GF-D8 (cell line): ENCODE results near the gene PARK7.

Source experiments
- DNase-seq: peaks from one replicate; lab custom pipeline; 2025; lab: John Stamatoyannopoulos, UW

Gene PARK7

DNA sequence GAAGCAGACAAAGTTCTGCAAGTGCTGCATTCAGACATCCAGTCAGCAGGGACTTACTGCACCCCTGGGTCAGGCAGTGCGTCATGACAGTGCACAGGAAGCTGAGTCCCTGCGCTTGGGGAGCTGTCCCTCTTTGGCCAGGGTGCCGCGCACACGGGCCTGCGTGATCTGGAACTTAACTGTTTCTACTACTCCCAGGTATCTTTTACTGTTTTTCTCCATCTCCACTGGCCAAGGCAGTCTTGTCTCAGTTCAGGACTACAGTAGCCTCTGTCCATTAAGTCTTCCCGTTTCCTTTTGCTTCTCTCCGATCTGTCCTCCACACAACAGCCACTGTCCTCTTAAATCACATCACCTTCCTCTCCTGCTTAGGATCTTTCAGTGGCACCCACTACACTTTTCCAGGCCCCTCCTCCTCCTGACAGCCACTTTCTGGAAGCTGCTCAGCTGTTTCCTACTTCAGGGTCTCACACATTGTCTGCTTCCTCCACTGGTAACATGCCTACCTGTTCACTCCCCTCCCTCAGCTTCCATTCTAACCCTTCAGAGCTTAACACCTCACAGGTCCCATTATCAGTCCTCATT lies 48.7 kb downstream of the PARK7 start:
- DNase-seq: no peak

DNA sequence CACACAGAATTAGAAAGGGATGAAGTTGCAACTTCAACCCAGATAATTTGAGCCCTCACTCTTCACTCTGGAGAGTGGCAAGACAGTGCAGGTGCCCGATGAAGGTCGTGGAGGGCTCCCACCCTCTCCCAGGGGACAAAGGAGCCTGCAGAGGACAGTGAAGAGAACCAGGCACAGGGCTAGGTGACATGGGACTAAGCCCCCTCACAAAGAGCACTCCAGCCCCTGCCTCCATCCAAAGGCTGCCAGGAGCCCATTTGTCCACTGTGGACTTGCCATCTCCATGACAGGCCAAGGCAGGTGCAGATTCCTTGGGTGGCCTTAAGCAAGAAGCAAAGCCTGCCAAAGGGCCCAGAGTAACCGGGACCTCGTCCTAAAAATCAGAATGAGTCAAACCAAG lies 49.5 kb downstream of the PARK7 start:
- no peak for DNase-seq

DNA sequence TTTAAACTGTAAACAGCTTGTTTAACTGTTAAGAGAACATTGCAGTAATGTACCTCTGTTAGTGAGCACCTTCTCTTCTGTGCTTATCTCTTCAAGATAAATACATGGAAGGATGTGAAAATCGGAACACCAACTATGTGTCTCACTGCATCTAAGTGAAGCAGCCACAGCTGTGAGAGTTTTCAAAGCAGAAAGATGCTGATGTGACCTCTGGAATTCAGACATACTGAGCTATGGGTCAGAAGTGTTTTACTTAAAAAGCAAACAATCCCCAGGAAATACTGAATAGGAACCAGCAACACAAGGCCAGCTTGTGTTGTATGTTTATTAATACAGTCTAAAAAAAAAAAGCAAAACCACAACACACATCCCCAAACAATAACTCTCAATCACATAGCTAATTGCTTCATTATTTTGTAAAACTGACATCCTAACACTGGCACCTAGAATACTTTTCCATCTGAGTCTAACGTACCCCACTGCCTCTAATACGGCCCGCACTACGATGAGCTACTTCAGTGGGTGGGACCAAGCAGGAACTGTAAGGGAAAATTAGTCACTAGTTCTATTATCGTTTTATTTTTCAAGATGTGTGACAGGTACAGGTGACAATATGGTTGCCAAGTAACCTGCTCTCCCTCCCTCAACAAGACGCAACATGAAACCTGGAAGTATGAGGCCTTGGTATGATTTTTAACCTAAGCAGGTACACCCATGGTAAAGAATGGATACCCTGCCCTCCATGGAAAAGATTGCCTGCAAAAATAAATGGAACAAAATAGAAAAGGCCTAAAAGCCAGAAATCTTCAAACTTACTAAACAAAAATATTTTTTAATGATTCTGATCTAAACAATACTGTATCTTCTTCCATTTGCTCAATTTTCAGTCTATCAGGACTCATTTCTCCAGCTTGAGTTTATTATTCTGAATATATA lies 50.7 kb downstream of the PARK7 start:
- DNase-seq: no peak

DNA sequence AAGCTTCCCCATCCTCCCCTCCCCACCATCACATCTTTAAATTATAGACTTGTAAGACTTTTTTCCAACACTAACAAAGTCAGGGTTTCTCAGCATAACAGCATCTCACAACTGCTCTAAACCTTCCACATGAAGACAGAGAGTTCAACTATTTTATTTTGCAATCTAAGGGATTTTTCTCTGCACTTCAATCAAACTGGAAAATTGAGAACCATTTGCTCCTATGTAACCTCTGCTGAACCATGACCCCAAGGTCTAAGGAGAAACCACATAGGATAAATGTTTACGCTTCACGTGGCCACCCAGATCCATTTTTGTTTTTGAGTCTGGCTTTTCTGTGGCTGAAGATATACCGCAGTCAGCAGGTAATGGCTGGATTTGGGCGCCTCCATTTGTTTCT lies 51.4 kb downstream of the PARK7 start:
- no peak for DNase-seq

DNA sequence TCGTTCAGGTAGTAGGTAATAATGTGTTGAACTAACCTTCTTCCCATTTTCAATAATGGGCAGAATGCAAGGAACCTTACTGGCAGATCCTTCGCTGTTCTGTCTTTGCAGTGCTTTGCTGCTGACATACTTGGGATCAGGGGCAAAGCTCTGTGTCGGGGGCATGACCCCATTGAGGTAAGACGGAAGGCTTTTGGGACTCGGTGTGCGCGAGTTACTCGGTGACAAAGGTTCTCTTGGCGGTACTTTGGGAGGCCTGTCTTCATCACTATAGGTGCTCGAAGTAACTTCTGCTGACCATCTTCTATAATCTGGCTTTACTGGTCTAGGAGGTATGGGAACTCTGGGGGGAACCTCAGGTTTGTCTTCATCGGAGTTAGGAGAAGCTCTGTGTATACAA lies 51.9 kb downstream of the PARK7 start:
- DNase-seq: no peak

DNA sequence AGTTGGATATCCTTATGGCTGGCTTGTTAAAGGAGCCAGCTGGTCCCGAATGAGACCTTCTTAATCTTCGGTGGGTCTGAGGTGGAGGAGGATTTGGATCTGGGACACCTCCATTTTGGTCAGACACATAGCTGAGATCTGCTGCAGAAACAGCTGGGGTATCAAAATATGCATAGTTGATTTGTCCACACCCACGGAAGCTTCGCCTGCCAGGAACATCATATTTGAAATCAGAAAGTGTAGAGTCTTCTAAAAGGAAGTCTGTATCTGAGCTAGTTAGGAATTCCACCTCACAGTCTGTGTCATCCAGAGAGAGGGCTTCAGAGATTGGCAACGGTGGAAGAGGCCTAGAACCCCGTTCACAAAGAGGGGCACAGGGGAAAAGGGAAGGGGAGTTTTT lies 52.3 kb downstream of the PARK7 start:
- DNase-seq: no peak

DNA sequence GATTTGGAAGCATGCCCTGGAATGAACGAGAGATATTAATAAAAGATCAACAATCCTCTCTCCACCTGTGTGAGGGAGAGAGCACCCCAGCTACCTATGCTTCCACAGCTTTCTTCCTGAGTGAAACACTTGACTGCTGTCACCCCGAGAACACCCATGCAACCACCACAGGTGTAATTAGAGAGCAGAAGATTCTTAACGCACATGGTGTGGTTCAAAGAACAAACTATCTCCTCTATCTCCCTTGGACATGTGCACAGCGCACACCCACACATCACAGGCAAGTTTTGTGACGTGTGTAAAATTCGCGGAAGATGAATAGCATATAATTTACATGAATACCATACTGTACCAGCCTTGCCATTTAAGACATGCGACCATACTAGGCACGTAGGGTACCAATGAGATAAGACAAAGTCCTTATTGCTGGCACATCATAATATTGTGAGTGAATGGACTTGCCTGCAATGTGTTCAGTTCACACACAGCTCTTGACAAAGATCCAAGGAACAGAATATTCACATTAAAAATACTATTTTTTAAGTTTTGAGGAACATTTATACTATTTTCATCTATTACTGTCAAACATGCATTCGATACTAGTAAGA lies 53.0 kb downstream of the PARK7 start:
- no peak for DNase-seq

DNA sequence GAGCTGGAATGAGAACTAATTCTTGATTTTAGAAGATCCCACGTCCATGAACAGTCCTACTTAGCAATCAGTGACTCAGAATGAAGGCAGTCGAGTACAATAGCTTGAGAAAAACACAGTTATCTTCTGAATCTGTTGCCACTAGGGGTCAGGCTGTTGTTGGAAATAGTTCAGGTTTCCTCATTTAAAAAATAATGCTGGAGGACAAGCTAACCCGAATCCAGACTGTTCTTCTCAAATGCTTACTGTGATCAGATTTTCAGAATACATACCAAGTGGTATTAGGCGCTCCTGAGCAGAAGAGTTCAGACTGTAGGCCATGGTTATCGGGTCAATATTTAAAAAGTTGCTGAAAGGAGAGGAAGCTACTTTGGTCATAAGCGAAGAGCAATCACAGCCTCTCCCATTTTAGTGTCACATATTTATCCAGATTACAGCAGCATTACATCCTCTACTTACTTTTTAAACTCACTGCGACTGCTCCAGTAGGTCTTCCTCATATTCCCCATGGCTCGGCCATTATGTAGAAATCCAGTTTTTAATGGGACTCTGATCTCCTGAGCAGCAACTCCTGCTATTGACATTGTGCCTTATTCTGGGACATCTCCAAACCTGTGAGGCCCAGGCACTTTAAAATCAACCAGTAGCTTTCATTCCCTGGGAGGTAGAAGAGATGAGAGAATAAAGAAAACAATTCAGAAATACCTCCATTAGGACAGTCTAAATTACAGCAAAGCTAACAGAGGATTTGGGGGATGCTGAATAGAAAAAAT lies 53.7 kb downstream of the PARK7 start:
- peak; percentile 16 for DNase-seq

DNA sequence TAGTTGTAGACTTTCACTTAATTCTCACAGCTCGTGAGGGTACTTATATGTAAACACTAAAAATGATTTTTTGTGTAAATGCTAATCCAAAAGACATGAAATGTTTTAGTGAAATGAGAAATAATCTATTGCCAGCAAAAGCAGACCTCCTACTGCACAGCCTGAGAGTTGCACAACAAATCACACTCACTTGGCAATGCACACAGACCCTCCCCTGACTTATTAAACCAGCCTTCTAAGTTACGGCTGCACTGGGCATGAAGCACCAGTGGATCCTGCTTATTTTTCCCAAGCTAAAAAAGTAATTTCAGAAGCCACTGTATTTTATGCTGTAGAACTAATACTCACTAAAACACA lies 54.3 kb downstream of the PARK7 start:
- DNase-seq: no peak

DNA sequence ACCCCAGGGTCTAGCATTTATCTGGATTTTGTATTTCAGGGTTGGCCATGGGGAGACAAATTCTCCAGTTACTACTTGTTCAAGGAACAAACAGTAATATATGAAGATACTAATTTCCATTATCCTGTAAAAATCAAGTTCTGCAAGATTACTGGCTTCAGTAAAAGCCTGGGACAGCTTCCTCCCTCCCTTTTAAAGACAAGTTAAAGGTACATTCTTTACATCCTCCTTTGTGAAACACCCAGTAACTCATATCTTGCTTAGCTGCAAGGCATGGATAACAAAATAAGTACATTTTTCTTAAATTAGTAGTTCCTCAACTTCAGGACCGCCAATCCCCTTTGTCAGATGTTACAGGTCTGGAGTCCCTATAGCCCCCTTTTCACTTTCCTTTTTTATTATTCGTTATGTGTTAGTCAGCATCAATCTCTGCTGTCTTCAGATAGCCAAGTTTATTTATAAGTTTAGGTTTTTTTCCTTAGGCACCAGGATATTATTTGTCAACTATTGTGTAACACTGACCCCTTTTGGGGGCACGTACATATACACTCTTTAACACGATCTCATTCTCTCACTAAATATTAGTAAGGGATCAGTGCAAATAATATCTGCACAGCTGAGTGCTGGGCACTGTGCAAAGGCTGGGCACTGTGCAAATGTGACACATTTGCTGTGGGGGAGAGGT lies 54.8 kb downstream of the PARK7 start:
- no peak for DNase-seq

DNA sequence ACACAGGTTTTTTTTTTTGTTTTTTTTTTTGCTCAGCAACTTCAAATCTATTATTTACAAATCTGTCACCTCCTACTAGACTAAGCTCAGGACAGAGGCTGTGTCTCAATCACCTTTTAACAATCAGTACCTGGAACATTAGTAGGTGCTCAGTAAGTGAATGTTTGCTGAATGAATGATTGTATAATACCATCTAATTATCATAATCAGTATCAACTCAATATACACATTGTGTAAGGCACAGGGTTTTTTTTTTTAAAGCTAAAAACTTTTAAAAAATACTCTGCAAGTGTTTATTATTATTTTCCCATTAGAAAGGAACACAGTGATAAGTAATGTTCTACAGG lies 55.4 kb downstream of the PARK7 start:
- DNase-seq: no peak

DNA sequence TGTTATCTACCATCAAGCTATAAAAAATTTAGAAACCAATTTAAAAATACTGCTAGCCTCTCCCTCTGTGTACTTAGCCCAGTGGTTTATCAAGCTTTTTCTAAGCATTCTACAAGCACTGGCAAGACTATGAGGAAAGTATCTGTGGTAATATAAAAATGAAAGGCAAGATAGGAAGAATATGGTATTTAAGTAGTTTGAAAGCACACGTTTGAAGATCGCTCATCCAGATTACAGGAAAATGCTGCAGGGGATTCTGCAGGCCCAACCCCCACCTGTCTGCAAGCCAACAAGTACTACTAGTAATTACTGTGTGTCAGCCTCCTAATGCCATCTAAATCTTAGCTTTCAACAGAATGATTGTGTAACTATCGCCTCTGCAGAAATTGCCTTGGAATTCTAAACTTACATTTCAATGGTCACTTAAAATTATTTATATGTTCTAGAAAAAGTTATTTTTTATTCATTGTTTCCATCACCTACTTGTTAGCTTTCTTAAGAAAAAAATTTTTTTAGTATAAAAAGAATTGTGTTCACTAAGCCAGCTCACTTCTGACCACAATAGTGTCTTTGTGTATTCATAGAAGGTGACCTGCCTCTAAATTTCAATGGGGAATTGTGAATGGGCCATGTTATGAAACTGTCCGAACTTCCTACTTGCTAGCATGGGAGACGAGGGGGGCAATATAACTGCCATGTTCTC lies 56.1 kb downstream of the PARK7 start:
- no peak for DNase-seq

DNA sequence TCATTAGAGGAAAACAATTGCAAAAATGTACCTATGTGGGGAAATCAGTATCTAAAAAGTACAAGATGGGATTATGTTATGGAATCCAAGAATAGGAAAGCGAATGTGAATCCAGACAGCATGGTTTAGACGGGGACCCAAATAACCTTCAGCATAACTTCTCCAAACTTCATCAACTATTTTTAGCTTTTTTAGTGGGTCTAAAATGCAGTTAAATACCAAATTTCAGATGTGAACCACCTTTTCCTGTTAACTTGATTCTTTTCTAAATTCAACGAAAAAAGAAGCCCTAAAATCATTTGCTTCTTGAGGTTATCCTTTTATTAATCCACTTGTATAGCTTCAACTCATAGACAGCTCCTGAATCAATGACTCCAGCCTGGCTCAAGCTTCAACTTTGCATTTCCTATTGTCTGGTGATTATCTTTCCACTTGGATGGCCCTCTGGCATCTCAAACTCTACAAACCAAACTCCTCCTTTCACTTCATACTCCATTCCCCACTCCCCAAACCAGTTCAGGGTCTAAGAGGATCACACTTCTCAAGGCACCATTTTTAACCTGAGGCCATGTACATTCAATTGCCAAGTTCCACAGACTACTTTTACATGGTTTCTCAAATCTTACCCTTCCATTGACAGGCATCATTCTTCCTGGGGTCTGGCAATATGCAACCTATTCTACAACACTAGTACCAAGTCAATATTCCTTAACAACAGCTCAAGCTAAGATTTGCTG lies 57.1 kb downstream of the PARK7 start:
- DNase-seq: no peak

DNA sequence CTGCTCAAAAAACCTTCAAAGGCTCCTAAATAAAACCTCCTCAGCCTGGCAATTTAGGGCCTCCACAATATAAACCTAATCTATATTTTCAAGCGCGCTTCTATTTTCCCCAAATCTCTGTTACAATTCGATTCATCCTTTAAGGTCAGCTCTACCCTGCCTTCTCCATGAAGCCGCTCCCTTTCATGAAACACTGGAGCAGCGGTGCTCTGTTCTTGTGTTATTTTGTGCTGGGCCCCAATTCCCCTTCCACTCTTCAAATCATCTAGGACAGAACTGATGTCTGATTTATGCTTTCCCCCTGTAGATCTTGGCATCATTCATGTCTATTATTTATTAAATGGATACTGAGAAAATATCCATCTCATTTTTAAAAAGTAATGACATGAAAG lies 57.7 kb downstream of the PARK7 start:
- no peak for DNase-seq

DNA sequence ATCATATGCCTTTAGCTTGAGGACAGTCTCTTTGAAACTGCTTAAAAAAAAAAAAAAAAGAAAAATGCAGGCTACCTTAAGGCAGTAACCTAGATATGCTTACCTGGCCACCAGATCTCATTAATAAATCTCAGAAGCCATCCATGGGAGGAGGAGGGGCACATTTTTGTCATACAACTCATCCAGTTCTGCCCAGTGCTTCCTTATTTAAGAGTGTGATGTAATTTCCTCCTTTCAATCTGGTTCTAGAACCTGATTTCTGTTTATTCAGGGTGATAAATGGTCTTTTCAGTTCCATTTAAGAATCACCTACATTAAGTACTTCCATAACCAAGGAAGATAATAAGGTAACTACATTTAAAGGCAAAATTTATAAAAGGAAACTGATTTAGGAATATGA lies 58.5 kb downstream of the PARK7 start:
- DNase-seq: no peak

DNA sequence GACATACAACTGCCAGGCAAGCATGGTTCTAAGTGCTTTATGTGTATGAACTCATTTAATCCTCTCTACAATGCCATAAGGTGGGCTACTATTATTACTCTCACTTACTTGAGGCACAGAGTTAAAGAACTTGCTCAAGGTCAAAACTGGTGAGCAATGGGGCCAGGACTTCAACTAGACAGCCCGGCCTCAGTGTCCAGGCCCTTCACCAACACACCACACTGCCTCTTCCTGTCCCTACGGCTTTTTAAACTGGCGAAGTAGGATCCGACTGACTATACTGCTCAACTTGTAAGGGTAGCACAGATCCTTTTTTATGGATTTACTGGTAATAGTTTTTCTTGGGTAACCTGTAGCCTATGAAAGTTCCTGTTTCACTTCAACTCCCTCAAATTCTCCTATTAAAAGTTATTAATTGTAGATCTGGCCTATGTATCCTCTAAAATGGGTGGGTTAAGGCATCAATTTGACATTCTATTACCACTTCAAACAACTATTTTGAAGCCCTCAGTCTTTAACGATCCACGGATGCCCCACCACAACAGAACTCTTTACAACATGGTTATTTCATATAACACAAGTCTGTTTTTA lies 60.3 kb downstream of the PARK7 start:
- DNase-seq: no peak

DNA sequence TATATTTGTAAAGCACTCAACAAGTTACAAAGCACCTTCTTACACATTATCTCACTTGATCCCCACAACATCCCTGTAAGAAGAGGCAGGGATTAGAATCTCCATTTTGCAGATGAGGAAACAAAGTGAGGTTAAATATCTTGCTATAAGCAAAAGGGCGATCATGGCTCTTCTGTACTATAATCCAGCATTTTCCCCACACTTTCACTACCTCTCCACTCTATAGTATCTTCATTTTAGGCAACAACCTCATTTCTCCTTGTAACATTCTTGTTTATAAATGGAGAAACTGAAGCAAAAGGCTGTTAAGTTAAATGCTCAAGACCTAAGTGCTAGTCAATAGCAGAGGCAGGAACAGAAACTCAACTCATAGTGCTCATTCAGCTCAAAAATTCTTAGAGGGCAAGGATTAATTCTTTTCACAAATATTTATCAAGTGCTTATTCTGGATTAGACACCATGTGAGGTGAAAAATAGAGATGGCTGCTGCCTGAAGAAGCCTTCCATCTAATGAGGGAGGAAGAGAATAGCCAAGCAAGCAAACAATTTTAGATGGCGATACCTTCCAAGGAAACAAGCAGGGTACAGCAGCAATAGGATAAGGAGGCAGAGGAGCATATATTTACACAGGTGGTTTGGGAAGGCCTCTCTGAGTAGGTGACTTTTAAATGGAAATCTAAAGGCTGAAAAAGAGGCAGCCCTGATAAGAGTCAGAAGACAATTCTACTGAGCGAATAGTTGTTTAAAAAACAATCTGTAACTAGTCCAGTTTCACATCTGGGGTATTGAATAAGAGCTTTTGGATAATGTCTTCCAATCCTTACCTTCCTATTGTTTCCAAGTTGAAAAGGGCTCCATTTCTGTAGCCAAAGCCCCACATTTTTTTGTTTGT lies 61.1 kb downstream of the PARK7 start:
- no peak for DNase-seq

DNA sequence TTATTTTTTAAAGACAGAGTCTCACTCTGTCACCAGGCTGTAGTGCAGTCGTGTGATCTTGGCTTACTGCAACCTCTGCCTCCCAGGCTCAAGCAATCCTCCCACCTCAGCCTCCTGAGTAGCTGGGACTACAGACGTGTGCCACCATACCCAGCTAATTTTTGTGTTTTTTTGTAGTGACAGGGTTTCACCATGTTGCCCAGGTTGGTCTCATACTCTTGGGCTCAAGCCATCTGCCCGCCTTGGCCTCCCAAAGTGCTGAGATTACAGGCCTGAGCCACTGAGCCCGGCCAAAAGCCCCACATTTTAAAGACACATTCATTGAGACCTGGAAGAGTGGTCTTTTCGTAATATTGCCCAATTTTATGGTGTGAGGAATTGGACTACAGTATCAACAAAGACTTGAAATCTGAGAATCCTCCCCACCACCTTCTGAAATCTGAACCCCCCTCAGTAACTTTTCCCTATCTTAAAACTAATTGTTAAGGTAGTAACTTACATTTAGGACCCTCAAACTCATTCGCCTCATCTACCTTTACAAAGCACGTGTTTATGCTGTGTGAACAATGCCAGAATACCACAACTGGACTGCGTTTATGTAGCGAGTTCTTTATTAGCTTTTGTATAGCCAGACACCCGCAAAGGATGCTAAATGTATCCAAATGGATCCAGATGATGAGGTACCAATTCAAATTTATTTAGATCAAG lies 61.9 kb downstream of the PARK7 start:
- DNase-seq: no peak

DNA sequence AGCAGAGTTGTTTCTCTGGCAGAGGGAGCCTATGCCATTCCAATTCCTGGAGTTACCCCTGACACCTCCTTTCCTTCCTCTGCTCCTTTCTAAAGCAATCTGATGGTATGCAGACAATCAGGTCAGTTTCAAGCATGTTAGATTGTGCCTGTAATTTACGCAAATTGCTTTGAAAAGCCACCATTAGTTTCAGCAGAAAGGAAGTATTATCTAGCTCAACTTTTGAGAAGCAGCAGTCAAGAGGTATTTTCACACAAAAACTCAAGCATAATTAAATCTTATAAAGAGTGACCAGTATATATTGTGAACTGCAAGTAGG lies 62.4 kb downstream of the PARK7 start:
- no peak for DNase-seq
